Kidney capillary endothelial cell (primary cell): ENCODE data around the gene CYFIP2.
"Not testable (repeated sequence)": the region's sequence is repeated elsewhere in the genome, so short reads cannot be mapped to it uniquely, and the experiment has no call there.

Source experiments
- DNase-seq: peaks from one replicate; pipeline ENCODE4 v3.0.0-alpha.2; 2018; ENCODE audit warnings: low spot score

CYFIP2 gene

DNA sequence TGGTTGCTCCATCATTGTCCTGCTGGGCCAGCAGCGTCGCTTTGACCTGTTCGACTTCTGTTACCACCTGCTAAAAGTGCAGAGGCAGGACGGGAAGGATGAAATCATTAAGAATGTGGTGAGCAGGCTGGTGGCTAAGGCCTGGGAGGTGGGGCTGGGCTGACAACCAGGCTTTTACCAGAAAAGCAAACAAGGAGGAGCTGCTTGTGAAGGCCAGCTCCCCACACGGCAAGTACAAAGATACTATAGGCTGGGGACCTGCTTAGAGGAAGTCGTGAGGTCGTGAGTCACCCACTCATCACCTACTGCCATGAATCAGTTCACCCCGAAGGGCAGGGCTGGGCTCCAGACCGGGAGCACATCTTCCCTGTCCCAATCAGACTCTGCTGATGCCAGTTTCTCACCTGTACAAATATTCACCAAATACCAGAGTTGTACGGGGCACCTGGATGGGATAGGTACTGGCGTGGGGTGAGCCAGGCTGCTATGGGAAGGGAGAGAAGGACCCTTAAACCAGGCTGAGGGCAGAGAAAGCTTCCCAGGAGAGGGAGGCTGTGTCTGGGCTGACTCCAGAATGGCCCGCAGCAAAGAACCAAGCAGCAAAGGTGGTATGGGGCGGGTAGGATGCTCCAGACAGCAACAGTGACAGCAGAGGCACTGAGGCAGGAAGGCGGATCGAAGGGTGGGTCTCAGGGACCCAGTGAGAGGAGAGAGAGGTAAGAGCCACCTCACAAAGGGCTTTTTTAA is 124.8 kb downstream of the CYFIP2 start:
- DNase-seq, result peak; percentile 93

DNA sequence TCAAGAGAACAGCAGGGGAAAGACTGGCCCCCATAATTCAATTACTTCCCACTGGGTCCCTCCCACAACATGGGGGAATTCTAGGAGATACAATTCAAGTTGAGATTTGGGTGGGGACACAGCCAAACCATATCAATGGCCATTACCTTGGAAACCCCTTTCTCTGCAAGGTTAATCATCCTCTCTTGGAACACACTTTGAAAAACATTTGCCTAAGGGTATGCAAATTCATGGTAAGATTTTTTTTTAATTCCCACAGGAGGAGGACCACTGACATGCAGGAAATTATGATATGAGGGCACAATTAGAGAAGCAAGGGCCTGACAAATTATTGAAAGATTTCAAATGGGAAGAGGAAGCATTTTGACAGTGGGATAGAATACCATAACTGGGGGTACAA is 132.4 kb downstream of the CYFIP2 start:
- no peak for DNase-seq

DNA sequence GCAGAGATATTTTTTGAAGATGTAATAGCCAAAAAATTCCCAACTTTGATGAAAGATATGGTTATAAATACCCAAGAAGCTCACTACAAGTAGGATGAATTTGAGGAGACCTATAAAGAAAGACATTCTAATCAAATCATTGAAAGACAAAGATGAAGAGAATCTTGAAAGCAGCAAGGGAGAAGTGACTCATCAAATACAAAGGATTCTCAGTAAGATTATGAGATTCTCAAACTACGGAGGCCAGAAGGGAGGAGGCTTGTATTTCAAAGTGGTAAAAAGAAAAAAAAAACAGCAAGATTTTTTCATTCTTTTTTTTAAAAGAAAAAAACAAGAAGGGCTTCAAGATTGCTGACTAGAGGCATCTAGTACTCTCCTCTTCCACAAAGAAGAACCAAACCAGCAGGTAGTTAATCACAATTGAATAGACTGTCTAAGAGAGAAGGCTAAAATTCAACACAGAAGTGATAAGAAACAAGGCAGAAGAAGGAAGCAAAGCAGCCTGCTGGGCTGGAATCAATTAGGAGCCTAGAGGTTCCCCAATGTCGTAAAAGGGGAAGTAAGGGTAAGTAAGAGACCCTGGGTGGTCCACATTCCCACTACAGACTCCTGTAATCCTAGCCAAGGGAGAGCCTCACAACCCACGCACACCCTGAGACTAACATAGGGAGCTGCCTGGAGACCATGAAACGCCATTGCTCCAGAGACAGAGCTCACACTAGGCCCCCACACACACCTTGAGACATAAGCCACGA is 135.0 kb downstream of the CYFIP2 start:
- no peak for DNase-seq

DNA sequence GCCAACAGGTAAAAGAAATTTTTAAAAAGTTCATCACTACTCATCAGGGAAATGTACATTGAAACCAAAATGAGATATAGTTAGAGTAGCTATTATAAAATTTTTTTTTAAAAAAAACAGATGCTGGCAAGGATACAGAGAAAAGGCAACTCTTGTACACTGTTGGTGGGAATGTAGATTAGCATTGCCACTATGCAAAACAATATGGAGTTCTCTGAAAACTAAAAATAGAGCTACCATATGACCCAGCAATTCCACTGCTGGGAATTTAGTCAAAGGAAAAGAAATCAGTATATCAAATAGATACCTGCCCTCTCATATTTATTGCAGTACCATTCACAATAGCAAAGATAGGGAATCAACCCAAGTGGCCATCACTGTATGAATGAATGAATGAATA is 149.9 kb downstream of the CYFIP2 start:
- no peak for DNase-seq

DNA sequence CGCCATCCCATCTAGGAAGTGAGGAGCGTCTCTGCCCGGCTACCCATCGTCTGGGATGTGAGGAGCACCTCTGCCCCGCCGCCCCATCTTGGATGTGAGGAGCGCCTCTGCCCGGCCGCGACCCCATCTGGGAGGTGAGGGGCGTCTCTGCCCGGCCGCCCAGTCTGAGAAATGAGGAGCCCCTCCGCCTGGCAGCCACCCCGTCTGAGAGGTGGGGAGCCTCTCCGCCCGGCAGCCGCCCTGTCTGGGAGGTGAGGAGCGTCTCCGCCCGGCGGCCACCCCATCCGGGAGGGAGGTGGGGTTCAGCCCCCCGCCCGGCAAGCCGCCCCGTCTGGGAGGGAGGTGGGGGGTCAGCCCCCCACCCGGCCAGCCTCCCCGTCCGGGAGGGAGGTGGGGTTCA is 153.6 kb downstream of the CYFIP2 start:
- DNase-seq, result not testable (repeated sequence)

DNA sequence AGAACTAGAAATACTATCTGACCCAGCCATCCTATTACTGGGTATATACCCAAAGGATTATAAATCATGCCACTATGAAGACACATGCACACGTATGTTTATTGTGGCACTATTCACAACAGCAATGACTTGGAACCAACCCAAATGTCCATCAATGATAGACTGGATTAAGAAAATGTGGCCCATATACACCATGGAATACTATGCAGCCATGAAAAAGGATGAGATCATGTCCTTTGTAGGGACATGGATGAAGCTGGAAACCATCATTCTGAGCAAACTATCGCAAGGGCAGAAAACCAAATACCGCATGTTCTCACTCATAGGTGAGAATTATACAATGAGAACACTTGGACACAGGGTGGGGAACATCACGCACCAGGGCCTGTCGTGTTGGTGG is 164.0 kb downstream of the CYFIP2 start:
- not testable (repeated sequence) for DNase-seq

DNA sequence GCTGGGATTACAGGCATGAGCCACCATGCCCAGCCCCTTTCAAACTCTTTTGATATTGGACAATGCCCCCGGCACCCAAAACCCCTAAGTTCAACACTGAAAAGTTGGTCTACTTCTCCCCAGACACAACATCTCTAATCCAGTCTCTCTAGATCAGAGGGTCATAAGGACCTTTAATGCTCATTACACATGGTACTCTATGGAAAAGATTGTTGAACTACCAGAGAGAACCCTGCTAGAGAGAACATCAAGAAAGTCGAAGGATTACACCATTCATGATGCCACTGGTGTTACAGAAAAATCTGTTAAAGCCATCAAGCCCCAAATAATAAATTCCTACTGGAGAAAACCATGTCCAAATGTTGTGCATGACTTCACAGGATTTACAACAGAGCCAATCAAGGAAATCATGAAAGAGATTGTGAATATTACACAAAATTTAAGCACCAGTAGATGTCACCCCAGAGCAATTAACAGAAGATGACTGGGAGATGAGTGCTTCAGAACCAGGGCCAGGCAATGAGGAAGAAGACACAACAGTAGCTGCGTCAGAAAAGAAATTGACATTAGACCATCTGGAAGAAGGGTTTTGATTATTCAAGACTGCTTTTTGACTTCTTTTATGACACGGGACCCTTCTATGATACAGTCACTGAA is 165.7 kb downstream of the CYFIP2 start:
- peak; percentile 55 for DNase-seq

DNA sequence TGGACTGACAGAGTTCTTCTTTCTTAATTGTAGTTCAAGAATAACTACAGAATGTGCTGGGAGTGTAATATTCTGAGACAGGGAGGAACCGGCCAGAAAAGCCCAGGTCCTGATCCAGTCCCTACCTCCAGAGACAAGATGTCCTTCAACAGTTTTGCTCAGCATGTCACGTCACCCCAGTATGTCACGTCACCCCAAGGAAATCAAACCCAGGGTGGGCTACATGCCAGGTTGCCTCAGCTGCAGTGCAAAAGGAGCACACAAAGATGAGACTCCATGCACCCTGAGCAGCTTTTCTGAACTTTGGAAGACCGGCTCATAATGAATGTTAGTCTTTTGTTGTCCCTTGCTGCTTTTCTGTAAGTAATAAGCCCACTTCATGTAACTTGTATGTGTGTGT is 168.2 kb downstream of the CYFIP2 start:
- no peak for DNase-seq

DNA sequence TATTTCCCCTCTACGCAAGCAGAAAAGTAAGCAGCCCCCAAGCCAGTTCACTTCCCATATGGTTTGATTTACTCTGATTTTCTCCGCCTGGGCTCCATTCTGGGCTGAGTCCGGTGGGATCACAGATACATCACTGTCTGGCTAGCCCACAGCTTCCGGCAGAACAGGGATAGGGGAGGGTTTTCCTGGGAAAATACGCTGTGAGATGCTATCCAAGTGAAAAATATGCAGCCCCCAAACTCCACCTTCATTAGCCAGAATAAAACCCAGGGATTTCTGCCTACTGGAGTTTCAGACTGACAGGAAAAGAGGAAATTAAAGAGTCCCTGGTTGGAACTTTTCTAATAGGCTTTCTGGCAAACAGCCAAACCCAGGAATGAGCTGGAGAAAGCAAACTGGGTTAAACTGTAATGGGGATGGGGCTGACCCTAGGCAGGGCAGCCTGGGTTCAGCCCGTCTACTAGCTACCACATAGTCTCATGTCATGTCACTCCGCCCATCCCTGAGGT is 177.2 kb downstream of the CYFIP2 start:
- no peak for DNase-seq

DNA sequence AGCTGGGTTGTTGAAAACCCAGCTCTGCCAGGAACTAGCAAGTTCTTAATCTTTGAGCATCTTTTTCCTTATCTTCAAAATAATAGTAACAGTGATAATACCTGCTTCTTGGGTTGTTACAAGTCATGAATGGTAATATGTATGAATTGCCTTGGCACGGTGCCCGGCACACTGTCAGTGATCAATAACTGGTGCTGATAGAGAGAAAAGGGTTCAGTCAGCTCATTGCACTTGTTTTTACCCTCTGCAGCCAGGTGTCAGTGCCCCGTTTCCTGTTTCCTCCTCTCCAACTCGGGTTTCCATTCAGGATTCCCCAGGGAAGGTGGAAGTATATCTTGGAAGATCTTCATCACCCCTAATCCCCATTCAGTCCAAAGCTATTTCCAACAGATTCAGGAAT is 178.3 kb downstream of the CYFIP2 start:
- no peak for DNase-seq
